ENCODE data around the gene PSMG4. TPM values are rescaled to one million over a fixed set of nuclear protein-coding genes. Genes with fewer than 3 reads are reported as not detected.

Gene PSMG4
- total and polyA plus RNA-seq, 10 of the 15 experiments (the other 5 are each of a cell fraction or from before 2014, with no cell fraction given) = 7.1 to 62.6 (median 29.8) TPM

GRCh38 chr6:3290149-3290930, 31.6 kb downstream of the PSMG4 start:
- RAD21 ChIA-PET (ENCODE audit: unreplicated experiment) = interaction anchor here (0.6 to 0.7 kb wide), 3 partner anchors 25 to 990 kb away, joined by 3 to 4 read pairs (median 3); no protein-coding TSS in a partner anchor
- H3K4me1 ChIP-seq (ENCODE audit: control insufficient read depth, insufficient read depth, low read length) = no peaks in the 10 kb centered on the region
- no peak overlapping the region for H3K27ac ChIP-seq (ENCODE audit: control insufficient read depth, insufficient read depth)
- in situ Hi-C loops (cut with MboI) = no loop called here
- no peak overlapping the region for H3K4me3 ChIP-seq
- no peaks in the 10 kb centered on the region for H4K20me1 ChIP-seq (ENCODE audit: control insufficient read depth, insufficient read depth)
- no peaks in the 10 kb centered on the region for H3K9me3 ChIP-seq (replicated peaks; ENCODE audit: control insufficient read depth, insufficient read depth, low read length)
- no peak for TF ChIP-seq RFX5 (IDR thresholded peaks at IDR 0.05; ENCODE audit: low read depth, low read length)
- TF ChIP-seq JUND (IDR thresholded peaks at IDR 0.05; ENCODE audit: low read depth, low read length) = no peak
- TF ChIP-seq MYB (IDR thresholded peaks at IDR 0.05; ENCODE audit: borderline replicate concordance, low read depth, low read length) = no peak
- TF ChIP-seq BRCA1 (IDR thresholded peaks at IDR 0.05; ENCODE audit: low read depth, low read length) = no peak
- TF ChIP-seq SKIL (IDR thresholded peaks at IDR 0.05; ENCODE audit: low read depth, poor library complexity, severe bottlenecking) = no peak
- TF ChIP-seq POU2F2 (IDR thresholded peaks at IDR 0.05; ENCODE audit: borderline replicate concordance, low read depth, low read length) = no peak
- no peak for TF ChIP-seq SMAD1 (IDR thresholded peaks at IDR 0.05; ENCODE audit: low read depth, partially characterized antibody)
- no peak for TF ChIP-seq FOXM1 (IDR thresholded peaks at IDR 0.05; ENCODE audit: low read depth, low read length)
- WGBS (ENCODE audit: insufficient coverage, insufficient replicate concordance, low lambda C conversion rate, missing lambda C conversion rate) = 51% methylated on average over 15 of the region's 15 CpGs
- intact Hi-C loops (cut with micrococcal nuclease; ENCODE audit: unreplicated experiment) = no loop called here
- SMC1A ChIA-PET (ENCODE audit: uncharacterized antibody, unreplicated experiment) = interaction anchor here (1.3 kb wide), 1 partner anchor 164 kb away, joined by 4 read pairs; no protein-coding TSS in a partner anchor
- no peak overlapping the region for H2AFZ ChIP-seq (ENCODE audit: control insufficient read depth, low read depth, low read length)
- no TSS peak for BruUV-seq (replicated peaks)
- H3K9ac ChIP-seq (ENCODE audit: control insufficient read depth, insufficient read depth, low read length) = no peak overlapping the region
- no peaks in the 10 kb centered on the region for H3K36me3 ChIP-seq (ENCODE audit: control insufficient read depth in 2 of 2, insufficient read depth in 2 of 2, low read length in 1 of 2)
- ATAC-seq (no peak), FAIRE-seq (no peak), DNase-seq (ENCODE audit: low read depth, low spot score) (no peak)
- POLR2A ChIA-PET = no interaction called here
- H3K4me2 ChIP-seq (ENCODE audit: control insufficient read depth, insufficient read depth) = no peak overlapping the region
- CTCF ChIA-PET = interaction anchor here (0.6 to 1.3 kb wide), 3 partner anchors 10 to 920 kb away, joined by 4 read pairs; no protein-coding TSS in a partner anchor
- no peaks in the 10 kb centered on the region for H3K79me2 ChIP-seq (ENCODE audit: control insufficient read depth, insufficient read depth, low read length)
- no peaks in the 10 kb centered on the region for H3K27me3 ChIP-seq (replicated peaks in 1 of 2; ENCODE audit: control insufficient read depth in 2 of 2, insufficient read depth in 2 of 2, low read length in 1 of 2)

All from GM12878 (cell line).